ENCODE results near the gene MMD2.
"Not testable (repeated sequence)": the region's sequence is repeated elsewhere in the genome, so short reads cannot be mapped to it uniquely, and the experiment has no call there.

Gene MMD2

GRCh38 chr7:4893188-4893587 is 65.8 kb downstream of the MMD2 start:
- not testable (repeated sequence) for DNase-seq

GRCh38 chr7:4891522-4891921 is 67.5 kb downstream of the MMD2 start:
- DNase-seq: not testable (repeated sequence)

GRCh38 chr7:4889682-4890081 is 69.3 kb downstream of the MMD2 start:
- DNase-seq: no peak

- DNase-seq: no peak
Observed at GRCh38 chr7:4888161-4888560, 70.8 kb downstream of the MMD2 start.

GRCh38 chr7:4886671-4887070 is 72.3 kb downstream of the MMD2 start:
- DNase-seq: no peak

- DNase-seq: no peak
Observed at GRCh38 chr7:4885317-4885807, 73.6 kb downstream of the MMD2 start.

GRCh38 chr7:4884164-4884563 is 74.8 kb downstream of the MMD2 start:
- no peak for DNase-seq

GRCh38 chr7:4883372-4884144 is 75.4 kb downstream of the MMD2 start, which contains the start of gene RADIL:
TSS of gene RADIL (minus strand) at chr7:4883716. CDS start at chr7:4878139, 5,577 bp downstream.
- peak; percentile 22 to 43 for DNase-seq

- DNase-seq: no peak
Observed at GRCh38 chr7:4883033-4883371, 76.0 kb downstream of the MMD2 start.

GRCh38 chr7:4882169-4883032 is 76.6 kb downstream of the MMD2 start:
- no peak for DNase-seq

- no peak for DNase-seq
Observed at GRCh38 chr7:4880218-4880617, 78.8 kb downstream of the MMD2 start.

GRCh38 chr7:4879396-4880081 is 79.4 kb downstream of the MMD2 start:
- DNase-seq: no peak

GRCh38 chr7:4878336-4879335 is 80.4 kb downstream of the MMD2 start:
- DNase-seq: no peak

GRCh38 chr7:4876586-4876985 is 82.4 kb downstream of the MMD2 start:
- DNase-seq: no peak

GRCh38 chr7:4875391-4875790 is 83.6 kb downstream of the MMD2 start:
- DNase-seq: no peak

- DNase-seq: no peak
Observed at GRCh38 chr7:4873071-4873944, 85.7 kb downstream of the MMD2 start.

GRCh38 chr7:4871930-4872675 is 86.9 kb downstream of the MMD2 start:
- no peak for DNase-seq

- DNase-seq: no peak
Observed at GRCh38 chr7:4871056-4871680, 87.8 kb downstream of the MMD2 start.

GRCh38 chr7:4868493-4868892 is 90.5 kb downstream of the MMD2 start:
- no peak for DNase-seq

All from bone marrow (tissue), 2 donors.